ENCODE results near the gene SNX20. TPM values are rescaled to one million over a fixed set of nuclear protein-coding genes. Genes with fewer than 3 reads are reported as not detected.

Gene SNX20
- total RNA-seq, 4 donors from 2014 or later, result 0.78 to 1.7 (median 1.3) TPM

- TF ChIP-seq CTCF (IDR thresholded peaks at IDR 0.05) (no peak), POLR2A (IDR thresholded peaks at IDR 0.05) (no peak)
- H3K27ac ChIP-seq, result no peak overlapping the region
- no peaks in the 10 kb centered on the region for H3K36me3 ChIP-seq
- no peaks in the 10 kb centered on the region for H3K4me1 ChIP-seq
- no peak for DNase-seq
- intact Hi-C loops (cut with DNase I), result loop anchor here (10.0 kb wide), 1 partner anchor 125 kb away; no protein-coding TSS in a partner anchor
- H3K4me3 ChIP-seq (replicated peaks in 1 of 3), result no peak overlapping the region
- WGBS, 2 donors, result 84 to 92% methylated on average over 6 of the region's 6 CpGs
- no peaks in the 10 kb centered on the region for H3K9me3 ChIP-seq
- no peaks in the 10 kb centered on the region for H3K27me3 ChIP-seq
Measured at GRCh38 chr16:50679676-50680555, 1.2 kb downstream of the SNX20 start.

GRCh38 chr16:50679266-50679665 lies 1.8 kb downstream of the SNX20 start:
- Histone ChIP-seq H3K9me3 (no peaks in the 10 kb centered on the region), H3K4me3 (replicated peaks in 1 of 3) (no peak overlapping the region), H3K27ac (no peak overlapping the region), H3K4me1 (no peaks in the 10 kb centered on the region), H3K36me3 (no peaks in the 10 kb centered on the region), H3K27me3 (no peaks in the 10 kb centered on the region)
- DNase-seq, result no peak
- TF ChIP-seq POLR2A (IDR thresholded peaks at IDR 0.05), result no peak
- TF ChIP-seq CTCF (IDR thresholded peaks at IDR 0.05), result no peak
- intact Hi-C loops (cut with DNase I), result loop anchor here (10.0 kb wide), 1 partner anchor 126 kb away; no protein-coding TSS in a partner anchor
- 81 to 89% methylated on average over 10 to 14 of the region's 14 CpGs for whole genome bisulfite sequencing, 2 donors

GRCh38 chr16:50678531-50678930 lies 2.6 kb downstream of the SNX20 start:
- WGBS, 2 donors, result 71 to 76% methylated on average over 3 of the region's 3 CpGs
- no peak for TF ChIP-seq CTCF (IDR thresholded peaks at IDR 0.05)
- no peak for TF ChIP-seq POLR2A (IDR thresholded peaks at IDR 0.05)
- Histone ChIP-seq H3K27ac (no peak overlapping the region), H3K36me3 (no peaks in the 10 kb centered on the region), H3K27me3 (no peaks in the 10 kb centered on the region), H3K9me3 (no peaks in the 10 kb centered on the region), H3K4me1 (no peaks in the 10 kb centered on the region), H3K4me3 (replicated peaks in 1 of 3) (no peak overlapping the region)
- intact Hi-C loops (cut with DNase I), result loop anchor here (10.0 kb wide), 1 partner anchor 126 kb away; no protein-coding TSS in a partner anchor
- DNase-seq, result no peak

GRCh38 chr16:50677351-50677750 lies 3.8 kb downstream of the SNX20 start:
- no peaks in the 10 kb centered on the region for H3K9me3 ChIP-seq
- WGBS, 2 donors, result 79 to 80% methylated on average over 7 of the region's 7 CpGs
- no peak for DNase-seq
- H3K27me3 ChIP-seq, result no peaks in the 10 kb centered on the region
- H3K4me1 ChIP-seq, result no peaks in the 10 kb centered on the region
- no peak overlapping the region for H3K27ac ChIP-seq
- H3K36me3 ChIP-seq, result no peaks in the 10 kb centered on the region
- TF ChIP-seq CTCF (IDR thresholded peaks at IDR 0.05) (peak in 1 of 6 experiments; percentile 22), POLR2A (IDR thresholded peaks at IDR 0.05) (no peak)
- intact Hi-C loops (cut with DNase I), result loop anchor here (10.0 kb wide), 1 partner anchor 127 kb away; no protein-coding TSS in a partner anchor
- H3K4me3 ChIP-seq (replicated peaks in 1 of 3), result no peak overlapping the region

- TF ChIP-seq POLR2A (IDR thresholded peaks at IDR 0.05) (no peak), CTCF (IDR thresholded peaks at IDR 0.05) (no peak)
- H3K4me1 ChIP-seq, result no peaks in the 10 kb centered on the region
- H3K27ac ChIP-seq, result no peak overlapping the region
- 76 to 82% methylated on average over 9 of the region's 9 CpGs for WGBS, 2 donors
- H3K9me3 ChIP-seq, result no peaks in the 10 kb centered on the region
- no peaks in the 10 kb centered on the region for H3K27me3 ChIP-seq
- no peaks in the 10 kb centered on the region for H3K36me3 ChIP-seq
- intact Hi-C loops (cut with DNase I), result loop anchor here (10.0 kb wide), 1 partner anchor 128 kb away; no protein-coding TSS in a partner anchor
- no peak overlapping the region for H3K4me3 ChIP-seq (replicated peaks in 1 of 3)
- DNase-seq, result no peak
Measured at GRCh38 chr16:50676684-50677225, 4.4 kb downstream of the SNX20 start.
